Measurements from ENCODE around the gene RPL13A. TPM values are rescaled to one million over a fixed set of nuclear protein-coding genes. Genes with fewer than 3 reads are reported as not detected.
A peak's percentile ranks its signal among the peaks of the same experiment; 100 is the strongest.

The RPL13A gene
- total RNA-seq, 2 experiments from 2014 or later = 2,999 to 8,461 TPM

DNA sequence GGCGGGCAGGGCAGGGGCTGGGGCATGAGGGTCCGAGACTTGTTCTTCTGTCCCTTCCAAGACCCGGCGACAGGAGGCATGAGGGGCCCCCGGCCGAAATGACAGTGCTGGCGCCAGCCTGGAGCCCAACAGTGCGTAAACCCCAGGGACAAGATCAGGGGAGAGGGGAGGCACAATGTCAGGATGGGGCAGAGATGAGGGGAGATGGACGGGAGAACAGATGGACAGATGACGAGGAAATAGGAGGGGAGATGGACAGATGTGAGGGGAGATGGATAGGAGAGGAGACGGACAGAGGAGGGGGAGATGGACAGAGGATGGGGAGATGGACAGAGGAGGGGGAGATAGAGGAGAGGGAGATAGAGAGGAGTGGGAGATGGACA is 12.9 kb upstream of the RPL13A start:
- DNase-seq (ENCODE audit: low spot score) = no peak
- H4K20me1 ChIP-seq (ENCODE audit: insufficient read depth, low read length) = no peaks in the 10 kb centered on the region
- no peak overlapping the region for H2AFZ ChIP-seq (ENCODE audit: low read length)
- intact Hi-C loops (cut with micrococcal nuclease; ENCODE audit: unreplicated experiment) = no loop called here
- peak overlapping the region; percentile 97 for H3K4me2 ChIP-seq (ENCODE audit: low read length)
- BruUV-seq (replicated peaks) = no TSS peak
- H3K36me3 ChIP-seq (ENCODE audit: insufficient read depth, low read length) = peaks cover 18% of the 10 kb centered on the region; the same call in 1 of the 2 replicates
- peak overlapping the region; percentile 44 for H3K27ac ChIP-seq (ENCODE audit: low read depth, low read length, poor library complexity, severe bottlenecking)
- no peaks in the 10 kb centered on the region for H3K9me2 ChIP-seq (ENCODE audit: insufficient read depth, low read length)
- H3K9me3 ChIP-seq (ENCODE audit: low read length) = no peaks in the 10 kb centered on the region
- ChIA-PET CTCF (ENCODE audit: unreplicated experiment) (no interaction called here), POLR2A (no interaction called here)
- no peaks in the 10 kb centered on the region for H3K79me2 ChIP-seq (ENCODE audit: insufficient read depth, low read depth, low read length)
- peak overlapping the region; percentile 69 for H3K4me3 ChIP-seq (ENCODE audit: low read depth, low read length, poor library complexity, severe bottlenecking)
- TF ChIP-seq EZH2phosphoT487 (IDR thresholded peaks at IDR 0.05; ENCODE audit: borderline replicate concordance, low read depth, low read length) = no peak
- TF ChIP-seq, protein P1, sequence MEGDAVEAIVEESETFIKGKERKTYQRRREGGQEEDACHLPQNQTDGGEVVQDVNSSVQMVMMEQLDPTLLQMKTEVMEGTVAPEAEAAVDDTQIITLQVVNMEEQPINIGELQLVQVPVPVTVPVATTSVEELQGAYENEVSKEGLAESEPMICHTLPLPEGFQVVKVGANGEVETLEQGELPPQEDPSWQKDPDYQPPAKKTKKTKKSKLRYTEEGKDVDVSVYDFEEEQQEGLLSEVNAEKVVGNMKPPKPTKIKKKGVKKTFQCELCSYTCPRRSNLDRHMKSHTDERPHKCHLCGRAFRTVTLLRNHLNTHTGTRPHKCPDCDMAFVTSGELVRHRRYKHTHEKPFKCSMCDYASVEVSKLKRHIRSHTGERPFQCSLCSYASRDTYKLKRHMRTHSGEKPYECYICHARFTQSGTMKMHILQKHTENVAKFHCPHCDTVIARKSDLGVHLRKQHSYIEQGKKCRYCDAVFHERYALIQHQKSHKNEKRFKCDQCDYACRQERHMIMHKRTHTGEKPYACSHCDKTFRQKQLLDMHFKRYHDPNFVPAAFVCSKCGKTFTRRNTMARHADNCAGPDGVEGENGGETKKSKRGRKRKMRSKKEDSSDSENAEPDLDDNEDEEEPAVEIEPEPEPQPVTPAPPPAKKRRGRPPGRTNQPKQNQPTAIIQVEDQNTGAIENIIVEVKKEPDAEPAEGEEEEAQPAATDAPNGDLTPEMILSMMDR (conservative IDR thresholded peaks at IDR 0.05; ENCODE audit: low read length) = no peak
- peaks cover 40% of the 10 kb centered on the region for H3K4me1 ChIP-seq (ENCODE audit: insufficient read depth, low read length, poor library complexity, severe bottlenecking)

DNA sequence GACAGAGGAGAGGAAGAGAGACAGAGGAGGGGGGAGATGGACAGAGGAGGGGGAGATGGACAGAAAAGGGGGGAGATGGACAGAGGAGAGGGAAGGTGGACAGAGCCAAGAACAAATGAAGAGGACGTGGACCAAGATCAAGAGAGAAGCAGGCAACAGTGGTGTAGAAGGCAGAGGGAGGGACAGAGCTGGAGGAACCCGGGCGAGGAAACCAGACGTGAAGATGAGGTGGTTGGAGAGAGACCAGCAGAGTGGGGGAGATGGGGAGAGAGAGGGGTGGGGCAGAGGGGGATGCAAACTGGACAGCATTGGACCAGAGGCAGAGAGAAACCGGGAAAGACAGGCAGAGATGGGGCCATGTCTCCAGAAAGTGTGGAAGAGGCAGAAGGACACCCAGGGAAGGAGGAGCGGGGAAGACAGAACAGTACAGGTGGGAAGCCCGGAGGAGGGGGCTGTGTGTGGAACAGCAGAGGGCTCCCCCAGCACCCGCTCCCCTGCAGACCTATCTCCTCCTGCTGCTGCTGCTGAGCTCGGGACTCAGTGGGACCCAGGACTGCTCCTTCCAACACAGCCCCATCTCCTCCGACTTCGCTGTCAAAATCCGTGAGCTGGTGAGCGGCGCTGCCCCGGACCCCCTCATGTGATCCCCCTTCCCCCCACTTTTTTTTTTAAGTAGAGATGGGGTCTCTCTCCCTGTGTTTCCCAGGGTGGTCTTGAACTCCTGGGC is 12.1 kb upstream of the RPL13A start:
- Histone ChIP-seq H3K4me3 (ENCODE audit: low read depth, low read length, poor library complexity, severe bottlenecking) (peak overlapping the region; percentile 69), H3K79me2 (ENCODE audit: insufficient read depth, low read depth, low read length) (no peaks in the 10 kb centered on the region), H3K9me3 (ENCODE audit: low read length) (no peaks in the 10 kb centered on the region), H4K20me1 (ENCODE audit: insufficient read depth, low read length) (no peaks in the 10 kb centered on the region), H3K9me2 (ENCODE audit: insufficient read depth, low read length) (no peaks in the 10 kb centered on the region), H2AFZ (ENCODE audit: low read length) (no peak overlapping the region), H3K36me3 (ENCODE audit: insufficient read depth, low read length) (peaks cover 11% of the 10 kb centered on the region; the same call in 1 of the 2 replicates), H3K27ac (ENCODE audit: low read depth, low read length, poor library complexity, severe bottlenecking) (peak overlapping the region; percentile 17), H3K4me1 (ENCODE audit: insufficient read depth, low read length, poor library complexity, severe bottlenecking) (peaks cover 33% of the 10 kb centered on the region), H3K4me2 (ENCODE audit: low read length) (peak overlapping the region; percentile 97)
- DNase-seq (ENCODE audit: low spot score) = no peak
- no TSS peak for BruUV-seq (replicated peaks)
- intact Hi-C loops (cut with micrococcal nuclease; ENCODE audit: unreplicated experiment) = no loop called here
- CTCF ChIA-PET (ENCODE audit: unreplicated experiment) = no interaction called here
- POLR2A ChIA-PET = no interaction called here
- TF ChIP-seq, protein P1 (conservative IDR thresholded peaks at IDR 0.05; ENCODE audit: low read length) = no peak
- no peak for TF ChIP-seq EZH2phosphoT487 (IDR thresholded peaks at IDR 0.05; ENCODE audit: borderline replicate concordance, low read depth, low read length)
